Osteoblast (primary cell): ENCODE measurements around the gene PRODH. TPM values are rescaled to one million over a fixed set of nuclear protein-coding genes. Genes with fewer than 3 reads are reported as not detected.
"Not testable (repeated sequence)": the region's sequence is repeated elsewhere in the genome, so short reads cannot be mapped to it uniquely, and the experiment has no call there.

Source experiments
- DNase-seq: peaks from one replicate; pipeline ENCODE4 v3.0.0; 2011; ENCODE audit warnings: low spot score, mixed read lengths; ENCODE audit not compliant: insufficient read length; ENCODE audit errors: missing footprints
- H2AFZ ChIP-seq: 2 replicates; pipeline ENCODE4 v1.6.0; 2011; ENCODE audit warnings: mild to moderate bottlenecking, low read length
- H3K27ac ChIP-seq: 2 replicates; pipeline ENCODE4 v1.5.1; 2011; ENCODE audit warnings: mild to moderate bottlenecking, low read depth, low read length, moderate library complexity
- H3K27me3 ChIP-seq: 2 replicates; pipeline ENCODE4 v1.6.0; 2012; ENCODE audit warnings: mild to moderate bottlenecking, control low read depth, inconsistent platforms, low read length, moderate library complexity; ENCODE audit not compliant: insufficient read depth
- H3K36me3 ChIP-seq: 2 replicates; pipeline ENCODE4 v1.5.1; 2011; ENCODE audit warnings: mild to moderate bottlenecking, low read length, control low read depth, moderate library complexity; ENCODE audit not compliant: insufficient read depth
- H3K4me1 ChIP-seq: 2 replicates; pipeline ENCODE4 v1.5.1; 2011; ENCODE audit warnings: mild to moderate bottlenecking, low read length, control low read depth, moderate library complexity; ENCODE audit not compliant: insufficient read depth
- H3K4me2 ChIP-seq: 2 replicates; pipeline ENCODE4 v1.6.0; 2011; ENCODE audit warnings: mild to moderate bottlenecking, low read length; ENCODE audit not compliant: insufficient read depth
- H3K4me3 ChIP-seq: fragments of 200-600 bp; sonication (generic); 3 replicates; pipeline ENCODE4 v1.5.1; 2012; ENCODE audit warnings: mild to moderate bottlenecking, low read length, inconsistent platforms; ENCODE audit not compliant: insufficient read depth
- H3K79me2 ChIP-seq: 2 replicates; pipeline ENCODE4 v1.6.0; 2012; ENCODE audit warnings: mild to moderate bottlenecking, low read length, control low read depth, inconsistent platforms; ENCODE audit not compliant: insufficient read depth
- H3K9me3 ChIP-seq: 2 replicates; pipeline ENCODE4 v1.5.1; 2011; ENCODE audit warnings: low read depth, low read length, control low read depth
- H4K20me1 ChIP-seq: 2 replicates; pipeline ENCODE4 v1.6.0; 2012; ENCODE audit warnings: mild to moderate bottlenecking, low read length, control low read depth; ENCODE audit not compliant: insufficient read depth
- total RNA-seq: library from RNA; depleted of rRNA; stranded (reverse); fragments of >200 nt; gene quantifications from 2 replicates; pipeline ENCODE4 v1.2.3, GENCODE V29; 2012
- TF ChIP-seq, protein P1 (sequence below): IDR thresholded peaks from 2 replicates; pipeline ENCODE4 v1.5.1; 2011; ENCODE audit warnings: mild to moderate bottlenecking, low read depth, low read length, moderate library complexity; ENCODE audit errors: extremely low read depth

The PRODH gene
- total RNA-seq, 1 donor = not detected

DNA sequence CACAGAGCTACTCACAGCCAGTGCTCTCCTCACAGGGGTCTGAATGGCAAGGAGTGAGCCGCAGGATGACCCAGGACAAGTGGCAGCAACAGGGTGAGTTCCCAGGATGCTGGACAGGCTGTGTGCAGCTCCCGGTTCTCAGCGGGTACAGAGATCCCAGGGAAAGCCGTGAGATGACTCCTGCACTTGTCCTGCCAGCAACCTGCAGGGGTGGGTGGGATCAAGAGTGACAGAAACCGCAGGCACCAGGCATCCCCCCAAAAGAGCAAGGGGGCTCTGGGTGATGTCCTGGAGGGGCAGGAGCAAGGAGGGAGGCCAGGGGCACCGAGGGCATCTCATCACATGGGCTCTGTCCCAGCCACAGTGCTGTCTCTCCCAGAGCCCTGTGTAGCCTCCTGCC is 15.9 kb upstream of the PRODH start:
- peaks cover 18% of the 10 kb centered on the region for H3K27me3 ChIP-seq
- DNase-seq = no peak

DNA sequence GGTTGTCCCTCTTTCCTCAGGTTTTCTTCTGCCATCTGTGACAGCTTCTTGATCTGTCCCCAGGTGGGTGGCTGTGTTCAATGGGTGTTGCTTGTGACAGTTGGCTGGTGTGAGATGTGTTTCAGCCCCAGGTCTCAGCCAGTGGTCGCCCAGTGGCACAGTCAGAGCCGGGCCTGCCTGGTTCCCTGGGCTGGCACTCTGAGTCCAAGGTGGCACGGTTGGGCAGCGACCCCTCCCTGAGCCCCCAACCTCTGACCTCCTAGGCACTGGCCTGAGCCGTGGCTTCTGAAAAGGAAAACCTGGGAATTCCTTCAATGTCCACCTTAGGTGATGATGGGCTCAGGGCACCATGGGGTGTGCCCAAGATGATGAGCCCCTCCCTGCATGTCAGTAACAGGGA is 14.0 kb upstream of the PRODH start:
- Histone ChIP-seq H3K27me3 (peaks cover 18% of the 10 kb centered on the region), H3K4me3 (no peak overlapping the region), H4K20me1 (no peaks in the 10 kb centered on the region), H2AFZ (no peak overlapping the region), H3K4me1 (no peaks in the 10 kb centered on the region), H3K4me2 (no peak overlapping the region), H3K36me3 (no peaks in the 10 kb centered on the region), H3K9me3 (no peaks in the 10 kb centered on the region), H3K79me2 (no peaks in the 10 kb centered on the region), H3K27ac (no peak overlapping the region)
- TF ChIP-seq, protein P1, sequence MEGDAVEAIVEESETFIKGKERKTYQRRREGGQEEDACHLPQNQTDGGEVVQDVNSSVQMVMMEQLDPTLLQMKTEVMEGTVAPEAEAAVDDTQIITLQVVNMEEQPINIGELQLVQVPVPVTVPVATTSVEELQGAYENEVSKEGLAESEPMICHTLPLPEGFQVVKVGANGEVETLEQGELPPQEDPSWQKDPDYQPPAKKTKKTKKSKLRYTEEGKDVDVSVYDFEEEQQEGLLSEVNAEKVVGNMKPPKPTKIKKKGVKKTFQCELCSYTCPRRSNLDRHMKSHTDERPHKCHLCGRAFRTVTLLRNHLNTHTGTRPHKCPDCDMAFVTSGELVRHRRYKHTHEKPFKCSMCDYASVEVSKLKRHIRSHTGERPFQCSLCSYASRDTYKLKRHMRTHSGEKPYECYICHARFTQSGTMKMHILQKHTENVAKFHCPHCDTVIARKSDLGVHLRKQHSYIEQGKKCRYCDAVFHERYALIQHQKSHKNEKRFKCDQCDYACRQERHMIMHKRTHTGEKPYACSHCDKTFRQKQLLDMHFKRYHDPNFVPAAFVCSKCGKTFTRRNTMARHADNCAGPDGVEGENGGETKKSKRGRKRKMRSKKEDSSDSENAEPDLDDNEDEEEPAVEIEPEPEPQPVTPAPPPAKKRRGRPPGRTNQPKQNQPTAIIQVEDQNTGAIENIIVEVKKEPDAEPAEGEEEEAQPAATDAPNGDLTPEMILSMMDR = no peak
- DNase-seq = no peak

More for the DNA sequence above, 15.9 kb upstream of the PRODH start:
- H3K36me3 ChIP-seq = no peaks in the 10 kb centered on the region
- H3K27ac ChIP-seq = no peak overlapping the region
- H3K4me1 ChIP-seq = no peaks in the 10 kb centered on the region
- H4K20me1 ChIP-seq = no peaks in the 10 kb centered on the region
- TF ChIP-seq, protein P1 = no peak
- no peak overlapping the region for H3K4me3 ChIP-seq
- no peak overlapping the region for H2AFZ ChIP-seq
- no peaks in the 10 kb centered on the region for H3K9me3 ChIP-seq
- H3K79me2 ChIP-seq = no peaks in the 10 kb centered on the region
- H3K4me2 ChIP-seq = no peak overlapping the region

DNA sequence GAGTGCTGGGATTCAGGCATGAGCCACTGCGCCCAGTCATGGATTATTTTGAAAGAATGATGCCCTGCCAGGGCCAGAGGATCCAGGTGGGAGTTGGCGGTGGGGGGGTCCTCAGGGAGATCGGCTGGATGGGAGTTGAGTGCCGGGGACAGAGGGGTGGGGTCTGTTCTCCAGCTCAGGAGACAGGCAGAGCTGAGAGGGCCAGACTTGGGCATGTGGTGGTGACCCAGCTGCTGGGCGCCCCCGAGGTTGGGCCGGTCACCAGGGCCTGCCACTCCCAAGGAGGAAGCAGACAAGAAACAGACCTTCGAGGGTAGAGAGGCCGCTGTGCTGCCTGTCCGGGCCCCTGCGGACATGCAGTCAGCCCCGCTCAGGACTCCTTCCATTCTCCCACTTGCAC is 11.8 kb upstream of the PRODH start:
- H3K4me2 ChIP-seq = no peak overlapping the region
- H4K20me1 ChIP-seq = no peaks in the 10 kb centered on the region
- peaks cover 18% of the 10 kb centered on the region for H3K27me3 ChIP-seq
- no peak overlapping the region for H2AFZ ChIP-seq
- H3K79me2 ChIP-seq = no peaks in the 10 kb centered on the region
- TF ChIP-seq, protein P1 = no peak
- no peaks in the 10 kb centered on the region for H3K9me3 ChIP-seq
- no peaks in the 10 kb centered on the region for H3K36me3 ChIP-seq
- no peaks in the 10 kb centered on the region for H3K4me1 ChIP-seq
- no peak overlapping the region for H3K4me3 ChIP-seq
- no peak overlapping the region for H3K27ac ChIP-seq
- no peak for DNase-seq

DNA sequence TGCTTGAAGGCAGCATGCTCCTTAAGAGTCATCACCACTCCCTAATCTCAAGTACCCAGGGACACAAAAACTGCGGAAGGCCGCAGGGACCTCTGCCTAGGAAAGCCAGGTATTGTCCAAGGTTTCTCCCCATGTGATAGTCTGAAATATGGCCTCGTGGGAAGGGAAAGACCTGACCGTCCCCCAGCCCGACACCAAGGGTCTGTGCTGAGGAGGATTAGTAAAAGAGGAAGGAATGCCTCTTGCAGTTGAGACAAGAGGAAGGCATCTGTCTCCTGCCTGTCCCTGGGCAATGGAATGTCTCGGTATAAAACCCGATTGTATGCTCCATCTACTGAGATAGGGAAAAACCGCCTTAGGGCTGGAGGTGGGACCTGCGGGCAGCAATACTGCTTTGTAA is 11.0 kb upstream of the PRODH start:
- H3K27me3 ChIP-seq = peaks cover 18% of the 10 kb centered on the region
- not testable (repeated sequence) for H3K27ac ChIP-seq, H3K4me1 ChIP-seq, H3K9me3 ChIP-seq, H3K4me3 ChIP-seq, H3K4me2 ChIP-seq, H3K36me3 ChIP-seq, H2AFZ ChIP-seq, H3K79me2 ChIP-seq, H4K20me1 ChIP-seq, DNase-seq

DNA sequence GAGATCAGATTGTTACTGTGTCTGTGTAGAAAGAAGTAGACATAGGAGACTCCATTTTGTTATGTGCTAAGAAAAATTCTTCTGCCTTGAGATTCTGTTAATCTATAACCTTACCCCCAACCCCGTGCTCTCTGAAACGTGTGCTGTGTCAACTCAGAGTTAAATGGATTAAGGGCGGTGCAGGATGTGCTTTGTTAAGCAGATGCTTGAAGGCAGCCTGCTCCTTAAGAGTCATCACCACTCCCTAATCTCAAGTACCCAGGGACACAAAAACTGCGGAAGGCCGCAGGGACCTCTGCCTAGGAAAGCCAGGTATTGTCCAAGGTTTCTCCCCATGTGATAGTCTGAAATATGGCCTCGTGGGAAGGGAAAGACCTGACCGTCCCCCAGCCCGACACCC is 2.6 kb upstream of the PRODH start:
- H3K4me3 ChIP-seq, H3K4me1 ChIP-seq, H3K27ac ChIP-seq, H3K27me3 ChIP-seq, H3K4me2 ChIP-seq, H3K9me3 ChIP-seq, H2AFZ ChIP-seq, H4K20me1 ChIP-seq, H3K36me3 ChIP-seq, H3K79me2 ChIP-seq, DNase-seq: not testable (repeated sequence)

DNA sequence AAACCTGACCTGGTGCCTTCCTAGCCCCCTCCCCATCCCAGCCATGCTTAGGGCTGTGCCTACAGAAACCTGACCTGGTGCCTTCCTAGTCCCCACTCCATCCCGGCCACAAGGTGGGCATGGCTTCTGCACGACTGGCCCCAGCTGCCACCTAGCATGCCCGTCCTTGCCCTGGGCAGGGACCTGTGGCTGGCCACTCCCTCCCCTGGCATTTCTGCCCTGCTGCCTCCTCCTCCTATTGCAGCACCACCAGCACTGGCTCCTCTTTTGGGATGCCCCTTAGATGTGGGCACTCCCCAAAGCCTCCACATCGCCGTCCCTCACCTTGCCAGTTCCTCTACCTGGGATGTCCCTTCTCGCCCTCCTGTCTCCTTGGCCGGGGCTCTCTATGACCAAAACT is 1.4 kb downstream of the PRODH start:
- H3K9me3 ChIP-seq, H3K27me3 ChIP-seq, DNase-seq, H3K4me2 ChIP-seq, H3K79me2 ChIP-seq, H3K27ac ChIP-seq, H4K20me1 ChIP-seq, H2AFZ ChIP-seq, H3K4me3 ChIP-seq, H3K4me1 ChIP-seq, H3K36me3 ChIP-seq: not testable (repeated sequence)
